Measurements from ENCODE around the gene TSSK2.

DNA sequence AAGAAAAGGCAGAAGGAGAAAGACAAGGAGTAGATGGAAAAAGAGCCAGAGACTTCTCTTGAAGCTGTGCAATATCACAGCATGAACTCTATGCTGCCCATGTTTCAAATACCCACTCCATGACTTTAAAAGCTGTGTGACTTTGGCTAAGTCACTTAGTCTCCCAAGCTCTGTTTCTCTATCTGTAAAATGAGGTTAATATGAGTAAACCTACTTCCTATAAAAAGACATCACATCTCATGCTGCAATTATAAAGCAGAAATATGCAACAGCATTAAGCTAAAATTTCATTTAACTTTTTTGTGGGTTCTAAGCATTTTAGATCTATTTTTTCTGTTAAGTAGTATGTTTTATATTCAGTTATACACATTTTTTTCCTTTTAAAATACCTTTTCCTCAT is 20.5 kb upstream of the TSSK2 start:
- TF ChIP-seq CTCF (IDR thresholded peaks at IDR 0.05) (no peak), POLR2A (IDR thresholded peaks at IDR 0.05) (no peak)

All from thyroid gland (tissue), 4 donors.